B cell (primary cell): ENCODE results near the gene GRID2. TPM values are rescaled to one million over a fixed set of nuclear protein-coding genes. Genes with fewer than 3 reads are reported as not detected.

Experiments
- ATAC-seq: fragments of 200-7000 bp; cut with Tn5 transposase; one replicate; pipeline ENCODE4 v1.10.0; 2021; ENCODE audit warnings: low read depth, mild to moderate bottlenecking, moderate number of reproducible peaks, moderate library complexity
- CTCF ChIA-PET: fragments of 350-600 bp; sonication (Branson Sonifier 250); formaldehyde crosslinking; loops from one replicate; lab custom pipeline; 2021; ENCODE audit warnings: antibody characterized with exemption, inconsistent platforms; lab: Charles Lee
- POLR2A ChIA-PET: fragments of 350-600 bp; sonication (Branson Sonifier 250); formaldehyde crosslinking; loops from one replicate; lab custom pipeline; 2021; ENCODE audit warnings: antibody characterized with exemption; lab: Charles Lee
- DNase-seq: peaks from one replicate; pipeline ENCODE4 v3.0.0; 2013
- H2AFZ ChIP-seq: 2 replicates; pipeline ENCODE4 v1.6.1; 2012; ENCODE audit warnings: mild to moderate bottlenecking, low read depth, low read length; ENCODE audit not compliant: insufficient read depth, poor library complexity, severe bottlenecking
- H3K27ac ChIP-seq, 2 donors: 1 replicate in 1 of 2; 2 replicates in 1 of 2; pipeline ENCODE4 v1.5.1; 2012 to 2013; ENCODE audit warnings: low read length in 2 of 2, mild to moderate bottlenecking in 2 of 2, moderate library complexity in 1 of 2
- H3K27me3 ChIP-seq, 4 experiments: fragments of 200-600 bp in 1 of 4; sonication (generic) in 1 of 4; replicated peaks in 1 of 4; 1 replicate in 2 of 4; 2 replicates in 2 of 4; pipeline versions ENCODE4 v1.6.1 to v1.7.0; 2013 to 2016; ENCODE audit warnings: low read length in 3 of 4, mild to moderate bottlenecking in 2 of 4, mixed read lengths in 1 of 4, moderate library complexity in 1 of 4; ENCODE audit not compliant: insufficient read depth in 4 of 4, control insufficient read depth in 3 of 4; ENCODE audit errors: control extremely low read depth in 1 of 4
- H3K36me3 ChIP-seq, 2 experiments: replicated peaks in 1 of 2; 1 replicate in 1 of 2; 2 replicates in 1 of 2; pipeline versions ENCODE4 v1.6.1 to v1.7.1; 2013; ENCODE audit warnings: low read length in 1 of 2; ENCODE audit not compliant: insufficient read depth in 2 of 2, control insufficient read depth in 1 of 2; ENCODE audit errors: control extremely low read depth in 1 of 2, extremely low read depth in 1 of 2
- H3K4me1 ChIP-seq, 2 donors: fragments of 200-600 bp in 1 of 2; sonication (generic) in 1 of 2; 1 replicate in 1 of 2; 2 replicates in 1 of 2; pipeline versions ENCODE4 v1.5.1 to v1.6.1; 2013 to 2017; ENCODE audit warnings: low read length in 2 of 2; ENCODE audit not compliant: control insufficient read depth in 2 of 2, insufficient read depth in 2 of 2
- H3K4me2 ChIP-seq: replicated peaks from 2 replicates; pipeline ENCODE3; 2012; ENCODE audit warnings: mild to moderate bottlenecking, low read depth, low read length; ENCODE audit not compliant: poor library complexity, severe bottlenecking
- H3K4me3 ChIP-seq, 5 experiments: fragments of 200-600 bp in 1 of 5; sonication (generic) in 1 of 5; 1 replicate in 3 of 5; 2 replicates in 2 of 5; pipeline versions ENCODE4 v1.5.1 to v1.7.0; 2011 to 2016; ENCODE audit warnings: low read length in 4 of 5, mild to moderate bottlenecking in 4 of 5, low read depth in 2 of 5, control low read depth in 1 of 5, moderate library complexity in 1 of 5; ENCODE audit not compliant: insufficient read depth in 1 of 5; ENCODE audit errors: control extremely low read depth in 1 of 5, extremely low read depth in 1 of 5
- H3K79me2 ChIP-seq: fragments of 200-600 bp; sonication (generic); one replicate; pipeline ENCODE4 v1.6.0; 2016; ENCODE audit warnings: low read length; ENCODE audit not compliant: control insufficient read depth, insufficient read depth
- H3K9ac ChIP-seq: fragments of 200-600 bp; sonication (generic); 2 replicates; pipeline ENCODE4 v1.6.1; 2017; ENCODE audit warnings: mild to moderate bottlenecking, low read length, moderate library complexity
- H3K9me3 ChIP-seq, 3 donors: one replicate each; pipeline versions ENCODE4 v1.6.1 to v1.7.1; 2013; ENCODE audit warnings: low read length in 2 of 3; ENCODE audit not compliant: control insufficient read depth in 2 of 3, insufficient read depth in 1 of 3; ENCODE audit errors: control extremely low read depth in 1 of 3
- H4K20me1 ChIP-seq: 2 replicates; pipeline ENCODE4 v1.6.0; 2012; ENCODE audit warnings: mild to moderate bottlenecking, low read length; ENCODE audit not compliant: insufficient read depth, control insufficient read depth, poor library complexity, severe bottlenecking
- H3K27ac Mint-ChIP-seq: one replicate; pipeline ENCODE4 v1.8.0; 2021; ENCODE audit warnings: mixed read lengths
- H3K27me3 Mint-ChIP-seq: one replicate; pipeline ENCODE4 v1.8.0; 2021; ENCODE audit warnings: mixed read lengths
- H3K4me1 Mint-ChIP-seq: one replicate; pipeline ENCODE4 v1.8.0; 2021; ENCODE audit warnings: mixed read lengths
- H3K4me3 Mint-ChIP-seq: one replicate; pipeline ENCODE4 v1.8.0; 2021; ENCODE audit warnings: mixed read lengths
- H3K9me3 Mint-ChIP-seq: one replicate; pipeline ENCODE4 v1.8.0; 2022; ENCODE audit warnings: mixed read lengths; ENCODE audit not compliant: insufficient read depth
- EZH2 ChIP-seq: IDR thresholded peaks from 2 replicates; pipeline ENCODE4 v1.6.1; 2012; ENCODE audit warnings: borderline replicate concordance, low read depth, mild to moderate bottlenecking, moderate library complexity, low read length; ENCODE audit not compliant: insufficient read depth, poor library complexity, severe bottlenecking
- WGBS: methylation state at CpG from one replicate; pipeline ENCODE4 v1.1.5; 2013; ENCODE audit warnings: missing lambda C conversion rate; ENCODE audit not compliant: insufficient coverage; 5-methylcytosine and 5-hydroxymethylcytosine counted together
- intact Hi-C: fragments of 100-400 bp; cut with micrococcal nuclease; formaldehyde crosslinking; loops from one replicate; pipeline ENCODE4 v1.10.0; 2022
- polyA plus RNA-seq: library from polyadenylated mRNA; depleted of rRNA; stranded (reverse); fragments of >200 nt; gene quantifications from 2 replicates; pipeline ENCODE4 v1.2.3, GENCODE V29; 2012
- total RNA-seq, 2 donors: library from RNA; stranded (reverse); fragments of 120-200 nt in 1 of 2; gene quantifications; 1 replicate in 1 of 2; 2 replicates in 1 of 2; pipeline versions ENCODE4 v1.2.3 to v1.2.4, GENCODE V29; 2013 to 2022
- TF ChIP-seq, protein P1 (sequence below): fragments of 200-600 bp; IDR thresholded peaks from one replicate; pipeline ENCODE4 v1.8.0; 2022; ENCODE audit warnings: antibody characterized with exemption, mild to moderate bottlenecking

Gene GRID2
- total and polyA plus RNA-seq, 2 donors (not counting 1 experiment from before 2014, with no cell fraction given): not detected

DNA sequence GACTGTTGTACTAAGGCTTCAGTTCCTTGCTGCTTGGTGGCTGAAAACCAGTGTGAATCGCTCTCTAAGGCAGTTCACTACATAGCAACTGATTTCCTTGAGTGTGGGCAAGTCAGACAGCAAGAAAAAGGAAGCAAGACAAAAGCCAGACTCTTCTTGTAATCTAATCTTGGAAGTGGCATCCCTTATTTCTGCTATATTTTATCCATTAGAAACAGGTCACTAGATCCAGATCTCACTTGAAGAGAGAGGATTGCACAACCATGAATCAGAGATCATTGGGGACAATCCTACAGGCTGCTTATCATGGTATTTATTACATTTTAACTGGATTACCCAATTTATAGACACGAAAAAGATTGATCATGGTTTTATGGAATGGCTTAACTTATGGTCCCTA is 684.5 kb downstream of the GRID2 start:
- Histone ChIP-seq H3K27me3 (no peaks in the 10 kb centered on the region), H3K9me3 (no peaks in the 10 kb centered on the region), H3K79me2 (no peaks in the 10 kb centered on the region), H3K4me3 (no peak overlapping the region), H3K36me3 (no peaks in the 10 kb centered on the region), H3K4me1 (no peaks in the 10 kb centered on the region), H3K9ac (no peak overlapping the region), H3K27ac (no peak overlapping the region), H3K4me2 (no peak overlapping the region), H4K20me1 (no peaks in the 10 kb centered on the region), H2AFZ (no peak overlapping the region)
- ChIA-PET CTCF (no interaction called here), POLR2A (no interaction called here)
- H3K4me1 Mint-ChIP-seq: no peaks in the 10 kb centered on the region
- no peak for DNase-seq
- no peaks in the 10 kb centered on the region for H3K9me3 Mint-ChIP-seq
- no peaks in the 10 kb centered on the region for H3K27me3 Mint-ChIP-seq
- no peak overlapping the region for H3K4me3 Mint-ChIP-seq
- no peak for ATAC-seq
- TF ChIP-seq EZH2: no peak
- TF ChIP-seq, protein P1, sequence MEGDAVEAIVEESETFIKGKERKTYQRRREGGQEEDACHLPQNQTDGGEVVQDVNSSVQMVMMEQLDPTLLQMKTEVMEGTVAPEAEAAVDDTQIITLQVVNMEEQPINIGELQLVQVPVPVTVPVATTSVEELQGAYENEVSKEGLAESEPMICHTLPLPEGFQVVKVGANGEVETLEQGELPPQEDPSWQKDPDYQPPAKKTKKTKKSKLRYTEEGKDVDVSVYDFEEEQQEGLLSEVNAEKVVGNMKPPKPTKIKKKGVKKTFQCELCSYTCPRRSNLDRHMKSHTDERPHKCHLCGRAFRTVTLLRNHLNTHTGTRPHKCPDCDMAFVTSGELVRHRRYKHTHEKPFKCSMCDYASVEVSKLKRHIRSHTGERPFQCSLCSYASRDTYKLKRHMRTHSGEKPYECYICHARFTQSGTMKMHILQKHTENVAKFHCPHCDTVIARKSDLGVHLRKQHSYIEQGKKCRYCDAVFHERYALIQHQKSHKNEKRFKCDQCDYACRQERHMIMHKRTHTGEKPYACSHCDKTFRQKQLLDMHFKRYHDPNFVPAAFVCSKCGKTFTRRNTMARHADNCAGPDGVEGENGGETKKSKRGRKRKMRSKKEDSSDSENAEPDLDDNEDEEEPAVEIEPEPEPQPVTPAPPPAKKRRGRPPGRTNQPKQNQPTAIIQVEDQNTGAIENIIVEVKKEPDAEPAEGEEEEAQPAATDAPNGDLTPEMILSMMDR: no peak
- intact Hi-C loops: no loop called here
- 50% methylated on average over 1 of the region's 2 CpGs for WGBS
- H3K27ac Mint-ChIP-seq: no peak overlapping the region

DNA sequence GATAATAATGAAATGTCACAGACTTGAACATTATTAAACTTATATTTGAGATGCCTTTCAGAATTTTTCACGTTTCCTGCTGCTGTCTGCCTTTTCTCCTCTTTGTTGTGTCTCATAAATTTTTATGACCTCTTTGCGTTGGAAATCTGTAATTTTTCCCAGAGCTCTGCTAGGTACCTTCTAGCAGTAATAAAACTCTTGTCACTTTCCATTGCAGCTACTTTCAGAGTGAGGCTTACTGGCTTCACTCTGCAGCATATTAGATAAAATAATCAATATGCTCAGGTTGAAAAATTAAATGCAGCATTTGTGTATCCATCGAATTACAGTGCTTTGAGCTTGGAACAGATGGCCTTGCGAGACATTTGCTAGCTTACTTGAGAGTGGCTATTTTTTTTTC is 689.0 kb downstream of the GRID2 start:
- H3K27me3 ChIP-seq: no peaks in the 10 kb centered on the region
- H3K36me3 ChIP-seq: no peaks in the 10 kb centered on the region
- H2AFZ ChIP-seq: no peak overlapping the region
- intact Hi-C loops: no loop called here
- Mint-ChIP-seq H3K9me3 (no peaks in the 10 kb centered on the region), H3K27me3 (no peaks in the 10 kb centered on the region), H3K4me3 (no peak overlapping the region), H3K4me1 (no peaks in the 10 kb centered on the region), H3K27ac (no peak overlapping the region)
- ATAC-seq (no peak), DNase-seq (no peak)
- POLR2A ChIA-PET: no interaction called here
- no peak overlapping the region for H3K9ac ChIP-seq
- no peaks in the 10 kb centered on the region for H4K20me1 ChIP-seq
- WGBS: no CpG with 5 or more reads among the region's 4 CpGs
- CTCF ChIA-PET: no interaction called here
- no peaks in the 10 kb centered on the region for H3K79me2 ChIP-seq
- H3K4me3 ChIP-seq: no peak overlapping the region
- H3K4me2 ChIP-seq: no peak overlapping the region
- no peaks in the 10 kb centered on the region for H3K4me1 ChIP-seq
- H3K9me3 ChIP-seq: no peaks in the 10 kb centered on the region
- TF ChIP-seq, protein P1: no peak
- no peak for TF ChIP-seq EZH2
- no peak overlapping the region for H3K27ac ChIP-seq
